PC-9 (cell line): ENCODE data around the gene RNF5. TPM values are rescaled to one million over a fixed set of nuclear protein-coding genes. Genes with fewer than 3 reads are reported as not detected.

Experiments
- BruUV-seq: library from RNA; stranded (reverse); fragments of 400-500 nt; replicated peaks from 2 replicates; lab custom pipeline; 2021; lab: Mats Ljungman, UMichigan
- CTCF ChIA-PET: fragments of 300-600 bp; sonication (Branson Sonifier 250); formaldehyde crosslinking; loops from one replicate; lab custom pipeline; 2022; ENCODE audit warnings: antibody characterized with exemption; lab: Charles Lee
- POLR2A ChIA-PET: fragments of 300-600 bp; sonication (Branson Sonifier 250); formaldehyde crosslinking; loops from one replicate; lab custom pipeline; 2022; ENCODE audit warnings: antibody characterized with exemption; ENCODE audit not compliant: unreplicated experiment; lab: Charles Lee
- DNase-seq, 2 experiments: peaks; one replicate each; pipeline versions ENCODE4 v3.0.0 to v3.0.0-alpha.2; 2015 to 2022; ENCODE audit warnings: mixed read lengths in 1 of 2
- H2AFZ ChIP-seq: fragments of 200-600 bp; sonication (generic); 2 replicates; pipeline ENCODE4 v1.8.1; 2017; ENCODE audit warnings: antibody characterized with exemption
- H3F3A ChIP-seq: fragments of 200-600 bp; sonication (generic); 2 replicates; pipeline ENCODE4 v1.8.1; 2017; ENCODE audit warnings: antibody characterized with exemption, mild to moderate bottlenecking, low read depth; ENCODE audit not compliant: insufficient read depth
- H3K27ac ChIP-seq: fragments of 200-600 bp; sonication (generic); 2 replicates; pipeline ENCODE4 v1.6.1; 2016; ENCODE audit warnings: mixed run types
- H3K27me3 ChIP-seq: fragments of 200-600 bp; sonication (generic); 2 replicates; pipeline ENCODE4 v1.6.1; 2016; ENCODE audit warnings: low read depth, mixed run types; ENCODE audit not compliant: insufficient read depth
- H3K36me3 ChIP-seq: fragments of 200-600 bp; sonication (generic); 2 replicates; pipeline ENCODE4 v1.6.1; 2016; ENCODE audit warnings: low read depth, mixed run types
- H3K4me1 ChIP-seq: fragments of 200-600 bp; sonication (generic); replicated peaks from 2 replicates; pipeline ENCODE4 v1.6.1; 2016; ENCODE audit warnings: mixed run types; ENCODE audit not compliant: insufficient read depth
- H3K4me2 ChIP-seq: fragments of 200-600 bp; sonication (generic); 2 replicates; pipeline ENCODE4 v1.6.1; 2017; ENCODE audit warnings: mixed run types
- H3K4me3 ChIP-seq: fragments of 200-600 bp; sonication (generic); 2 replicates; pipeline ENCODE4 v1.6.1; 2016; ENCODE audit warnings: mixed run types
- H3K79me2 ChIP-seq: fragments of 200-600 bp; sonication (generic); 2 replicates; pipeline ENCODE4 v1.6.1; 2017; ENCODE audit warnings: low read depth, mixed run types
- H3K9me2 ChIP-seq: fragments of 200-600 bp; sonication (generic); 2 replicates; pipeline ENCODE4 v1.8.1; 2017; ENCODE audit warnings: mild to moderate bottlenecking; ENCODE audit not compliant: insufficient read depth
- H3K9me3 ChIP-seq: fragments of 200-600 bp; sonication (generic); 2 replicates; pipeline ENCODE4 v1.8.1; 2016; ENCODE audit warnings: low read depth; ENCODE audit not compliant: insufficient read depth
- H4K20me1 ChIP-seq: fragments of 200-600 bp; sonication (generic); 2 replicates; pipeline ENCODE4 v1.8.1; 2017; ENCODE audit not compliant: insufficient read depth
- EZH2 ChIP-seq: fragments of 200-600 bp; sonication (generic); IDR thresholded peaks from 2 replicates; pipeline ENCODE4 v1.8.0; 2017; ENCODE audit warnings: antibody characterized with exemption, low read depth
- intact Hi-C: fragments of 100-400 bp; cut with micrococcal nuclease; formaldehyde crosslinking; loops from one replicate; pipeline ENCODE4 v1.10.0; 2022; ENCODE audit not compliant: unreplicated experiment
- total RNA-seq: library from RNA; stranded (reverse); gene quantifications from 2 replicates; pipeline ENCODE4 v1.2.3, GENCODE V29; 2021
- TF ChIP-seq, protein P1 (sequence below): fragments of 200-600 bp; sonication (generic); conservative IDR thresholded peaks from 2 replicates; pipeline ENCODE4 v1.6.1; 2017; ENCODE audit warnings: mixed run types, antibody characterized with exemption, mild to moderate bottlenecking, moderate library complexity

RNF5 gene
- total RNA-seq, 1 experiment from 2014 or later: 45.6 TPM

DNA sequence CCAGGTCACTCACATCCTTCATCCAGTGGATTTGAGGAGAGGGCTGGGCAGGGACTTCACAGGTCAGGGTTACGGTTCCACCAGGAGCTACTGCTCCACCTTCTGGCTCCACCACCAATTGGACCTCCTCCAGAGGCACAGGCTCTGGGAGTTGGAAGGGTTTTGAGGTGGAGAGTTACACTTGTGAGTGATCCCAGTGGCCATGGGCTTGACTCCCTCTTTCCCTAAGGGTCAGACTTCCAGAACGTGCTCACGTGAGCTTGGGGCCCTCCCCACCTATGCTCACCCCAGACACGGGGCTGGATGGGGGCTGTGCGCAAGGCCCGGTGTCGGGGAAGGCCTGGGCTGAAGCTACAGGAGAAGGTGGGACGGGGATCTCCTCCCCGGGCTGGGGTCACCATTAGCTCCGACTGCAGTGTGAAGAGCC is 4.4 kb downstream of the RNF5 start:
- H3F3A ChIP-seq: peaks cover 15% of the 10 kb centered on the region; the same call in 1 of the 2 replicates
- H2AFZ ChIP-seq: no peak overlapping the region
- H3K27me3 ChIP-seq: no peaks in the 10 kb centered on the region
- CTCF ChIA-PET: no interaction called here
- intact Hi-C loops: no loop called here
- no peak for TF ChIP-seq EZH2
- TF ChIP-seq, protein P1, sequence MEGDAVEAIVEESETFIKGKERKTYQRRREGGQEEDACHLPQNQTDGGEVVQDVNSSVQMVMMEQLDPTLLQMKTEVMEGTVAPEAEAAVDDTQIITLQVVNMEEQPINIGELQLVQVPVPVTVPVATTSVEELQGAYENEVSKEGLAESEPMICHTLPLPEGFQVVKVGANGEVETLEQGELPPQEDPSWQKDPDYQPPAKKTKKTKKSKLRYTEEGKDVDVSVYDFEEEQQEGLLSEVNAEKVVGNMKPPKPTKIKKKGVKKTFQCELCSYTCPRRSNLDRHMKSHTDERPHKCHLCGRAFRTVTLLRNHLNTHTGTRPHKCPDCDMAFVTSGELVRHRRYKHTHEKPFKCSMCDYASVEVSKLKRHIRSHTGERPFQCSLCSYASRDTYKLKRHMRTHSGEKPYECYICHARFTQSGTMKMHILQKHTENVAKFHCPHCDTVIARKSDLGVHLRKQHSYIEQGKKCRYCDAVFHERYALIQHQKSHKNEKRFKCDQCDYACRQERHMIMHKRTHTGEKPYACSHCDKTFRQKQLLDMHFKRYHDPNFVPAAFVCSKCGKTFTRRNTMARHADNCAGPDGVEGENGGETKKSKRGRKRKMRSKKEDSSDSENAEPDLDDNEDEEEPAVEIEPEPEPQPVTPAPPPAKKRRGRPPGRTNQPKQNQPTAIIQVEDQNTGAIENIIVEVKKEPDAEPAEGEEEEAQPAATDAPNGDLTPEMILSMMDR: no peak
- no peaks in the 10 kb centered on the region for H4K20me1 ChIP-seq
- H3K9me3 ChIP-seq: no peaks in the 10 kb centered on the region
- H3K79me2 ChIP-seq: peaks cover 11% of the 10 kb centered on the region
- no peak for DNase-seq
- H3K4me3 ChIP-seq: no peak overlapping the region
- POLR2A ChIA-PET: no interaction called here
- no peaks in the 10 kb centered on the region for H3K9me2 ChIP-seq
- H3K4me2 ChIP-seq: no peak overlapping the region
- peaks cover 8% of the 10 kb centered on the region; the same call in 1 of the 2 replicates for H3K4me1 ChIP-seq
- peaks cover 7% of the 10 kb centered on the region for H3K36me3 ChIP-seq
- no TSS peak for BruUV-seq
- no peak overlapping the region for H3K27ac ChIP-seq

DNA sequence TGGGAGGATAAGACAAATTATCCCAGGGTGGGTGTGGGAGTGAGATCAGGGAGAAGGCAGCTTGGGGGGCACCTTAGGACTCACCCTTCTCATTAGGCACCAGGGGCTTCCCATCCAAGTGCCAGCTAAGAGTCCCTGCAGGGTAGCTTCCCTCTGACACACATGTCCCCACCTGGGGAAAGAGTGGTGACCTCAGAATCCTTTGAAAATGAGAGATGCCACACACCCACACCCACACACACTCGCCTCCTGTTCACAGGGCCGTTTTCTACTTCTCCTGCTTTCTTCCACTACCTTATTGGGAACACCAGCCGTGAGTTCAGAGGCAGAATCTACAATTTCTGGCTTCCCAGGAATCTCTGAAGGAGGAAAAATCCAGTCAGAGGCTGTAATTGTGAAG is 4.8 kb downstream of the RNF5 start:
- no peaks in the 10 kb centered on the region for H4K20me1 ChIP-seq
- no peaks in the 10 kb centered on the region for H3K9me3 ChIP-seq
- BruUV-seq: no TSS peak
- CTCF ChIA-PET: no interaction called here
- no peaks in the 10 kb centered on the region for H3K9me2 ChIP-seq
- H3K36me3 ChIP-seq: peaks cover 10% of the 10 kb centered on the region
- no peak for DNase-seq
- H2AFZ ChIP-seq: no peak overlapping the region
- POLR2A ChIA-PET: no interaction called here
- no peaks in the 10 kb centered on the region for H3K27me3 ChIP-seq
- H3K4me2 ChIP-seq: no peak overlapping the region
- peaks cover 14% of the 10 kb centered on the region; the same call in 1 of the 2 replicates for H3F3A ChIP-seq
- intact Hi-C loops: no loop called here
- H3K4me3 ChIP-seq: no peak overlapping the region
- peaks cover 8% of the 10 kb centered on the region; the same call in 1 of the 2 replicates for H3K4me1 ChIP-seq
- H3K27ac ChIP-seq: no peak overlapping the region
- TF ChIP-seq, protein P1: no peak
- no peak for TF ChIP-seq EZH2
- peaks cover 13% of the 10 kb centered on the region for H3K79me2 ChIP-seq

DNA sequence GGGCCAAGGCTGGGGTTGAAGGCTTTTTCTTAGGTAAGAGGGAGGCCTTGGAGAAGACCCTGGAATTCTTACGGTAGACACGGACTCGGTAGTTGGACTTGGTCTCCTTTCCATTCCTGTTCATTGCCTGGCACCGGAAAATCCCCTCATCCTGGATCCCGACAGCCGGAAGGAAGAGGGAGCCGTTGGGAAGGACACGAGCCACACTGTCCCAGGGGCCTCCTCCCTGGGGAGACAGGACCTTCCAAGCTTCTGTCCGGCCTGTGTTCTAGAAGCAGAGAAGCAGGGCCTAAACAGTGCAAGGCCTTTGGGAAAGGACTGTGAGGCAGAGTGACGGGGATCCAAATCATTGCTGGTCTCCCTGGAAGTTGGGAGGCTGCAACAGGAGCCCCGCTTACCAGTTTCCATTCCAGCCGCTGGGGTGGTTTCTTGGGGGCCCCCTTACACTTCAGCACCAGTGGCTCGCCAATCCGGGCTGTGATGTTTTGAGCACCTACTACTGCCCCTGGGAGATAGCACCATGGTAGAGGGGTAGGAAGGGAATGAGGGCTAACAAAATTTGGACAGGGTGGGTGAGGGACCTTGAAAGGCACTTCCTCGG is 5.4 kb downstream of the RNF5 start:
- H3K4me2 ChIP-seq: no peak overlapping the region
- H3K9me2 ChIP-seq: no peaks in the 10 kb centered on the region
- peaks cover 14% of the 10 kb centered on the region; the same call in 1 of the 2 replicates for H3F3A ChIP-seq
- ChIA-PET CTCF (no interaction called here), POLR2A (no interaction called here)
- H3K79me2 ChIP-seq: peaks cover 18% of the 10 kb centered on the region
- no peak overlapping the region for H3K4me3 ChIP-seq
- no TSS peak for BruUV-seq
- no peak for DNase-seq
- TF ChIP-seq EZH2: no peak
- TF ChIP-seq, protein P1: no peak
- no peak overlapping the region for H2AFZ ChIP-seq
- intact Hi-C loops: no loop called here
- no peak overlapping the region for H3K27ac ChIP-seq
- peaks cover 10% of the 10 kb centered on the region for H3K4me1 ChIP-seq
- no peaks in the 10 kb centered on the region for H3K27me3 ChIP-seq
- peaks cover 10% of the 10 kb centered on the region for H3K36me3 ChIP-seq
- H3K9me3 ChIP-seq: no peaks in the 10 kb centered on the region
- H4K20me1 ChIP-seq: no peaks in the 10 kb centered on the region
